Parathyroid adenoma (tissue), 2 donors: ENCODE results near the gene S100A16.

Source experiments
- H2AFZ ChIP-seq: fragments of 300-600 bp; sonication (generic); one replicate; pipeline ENCODE4 v1.7.0; 2017; ENCODE audit warnings: antibody characterized with exemption, mild to moderate bottlenecking
- H3K27ac ChIP-seq: fragments of 300-600 bp; sonication (generic); one replicate; pipeline ENCODE4 v1.7.0; 2017
- H3K27me3 ChIP-seq: fragments of 300-600 bp; sonication (generic); one replicate; pipeline ENCODE4 v1.7.0; 2017; ENCODE audit warnings: low read length; ENCODE audit not compliant: control insufficient read depth, insufficient read depth
- H3K36me3 ChIP-seq: fragments of 300-600 bp; sonication (generic); one replicate; pipeline ENCODE4 v1.7.0; 2017; ENCODE audit warnings: low read length; ENCODE audit not compliant: control insufficient read depth, insufficient read depth
- H3K4me1 ChIP-seq: fragments of 300-600 bp; sonication (generic); one replicate; pipeline ENCODE4 v1.7.0; 2017; ENCODE audit warnings: control low read depth
- H3K4me2 ChIP-seq: fragments of 300-600 bp; sonication (generic); one replicate; pipeline ENCODE4 v1.7.0; 2017; ENCODE audit warnings: low read length
- H3K4me3 ChIP-seq: fragments of 300-600 bp; sonication (generic); one replicate; pipeline ENCODE4 v1.7.0; 2017; ENCODE audit warnings: low read depth, low read length
- H3K79me2 ChIP-seq: fragments of 300-600 bp; sonication (generic); one replicate; pipeline ENCODE4 v1.7.0; 2017; ENCODE audit warnings: control low read depth
- H3K9ac ChIP-seq: fragments of 300-600 bp; sonication (generic); one replicate; pipeline ENCODE4 v1.7.0; 2017; ENCODE audit warnings: mild to moderate bottlenecking
- H3K9me3 ChIP-seq: fragments of 300-600 bp; sonication (generic); one replicate; pipeline ENCODE4 v1.7.0; 2017; ENCODE audit warnings: low read length; ENCODE audit not compliant: control insufficient read depth
- TF ChIP-seq, protein P1 (sequence below): fragments of 300-600 bp; sonication (generic); IDR thresholded peaks from one replicate; pipeline ENCODE4 v1.7.0; 2017; ENCODE audit warnings: antibody characterized with exemption, mild to moderate bottlenecking
- donor health status: primary hyperparathyroidism.

The S100A16 gene

DNA sequence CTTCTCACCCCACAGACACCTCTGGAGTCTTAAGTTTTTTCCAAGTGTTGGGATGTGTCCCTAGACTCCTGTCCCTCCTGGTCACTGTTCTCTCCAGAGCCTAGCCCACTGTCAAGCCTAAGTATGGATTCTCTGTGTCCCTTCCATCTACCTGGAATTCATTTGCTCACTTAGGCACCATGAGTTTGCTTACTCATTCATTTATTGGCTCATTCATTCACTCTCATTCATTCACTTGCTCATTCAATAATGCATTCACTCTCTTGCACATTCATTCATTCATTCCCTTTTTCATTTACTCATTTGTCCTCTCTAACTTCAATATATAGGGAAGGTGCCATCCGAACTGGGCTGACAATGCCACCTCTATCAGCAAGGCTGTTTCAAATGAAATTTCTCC is 1.6 kb downstream of the S100A16 start:
- Histone ChIP-seq H3K4me3 (peak overlapping the region; percentile 79), H3K27me3 (no peaks in the 10 kb centered on the region), H3K4me1 (peaks cover 25% of the 10 kb centered on the region), H3K27ac (peak overlapping the region; percentile 83), H3K36me3 (no peaks in the 10 kb centered on the region), H2AFZ (no peak overlapping the region), H3K9ac (no peak overlapping the region), H3K4me2 (peak overlapping the region; percentile 92), H3K79me2 (peaks cover 5% of the 10 kb centered on the region), H3K9me3 (no peaks in the 10 kb centered on the region)
- TF ChIP-seq, protein P1, sequence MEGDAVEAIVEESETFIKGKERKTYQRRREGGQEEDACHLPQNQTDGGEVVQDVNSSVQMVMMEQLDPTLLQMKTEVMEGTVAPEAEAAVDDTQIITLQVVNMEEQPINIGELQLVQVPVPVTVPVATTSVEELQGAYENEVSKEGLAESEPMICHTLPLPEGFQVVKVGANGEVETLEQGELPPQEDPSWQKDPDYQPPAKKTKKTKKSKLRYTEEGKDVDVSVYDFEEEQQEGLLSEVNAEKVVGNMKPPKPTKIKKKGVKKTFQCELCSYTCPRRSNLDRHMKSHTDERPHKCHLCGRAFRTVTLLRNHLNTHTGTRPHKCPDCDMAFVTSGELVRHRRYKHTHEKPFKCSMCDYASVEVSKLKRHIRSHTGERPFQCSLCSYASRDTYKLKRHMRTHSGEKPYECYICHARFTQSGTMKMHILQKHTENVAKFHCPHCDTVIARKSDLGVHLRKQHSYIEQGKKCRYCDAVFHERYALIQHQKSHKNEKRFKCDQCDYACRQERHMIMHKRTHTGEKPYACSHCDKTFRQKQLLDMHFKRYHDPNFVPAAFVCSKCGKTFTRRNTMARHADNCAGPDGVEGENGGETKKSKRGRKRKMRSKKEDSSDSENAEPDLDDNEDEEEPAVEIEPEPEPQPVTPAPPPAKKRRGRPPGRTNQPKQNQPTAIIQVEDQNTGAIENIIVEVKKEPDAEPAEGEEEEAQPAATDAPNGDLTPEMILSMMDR = no peak

DNA sequence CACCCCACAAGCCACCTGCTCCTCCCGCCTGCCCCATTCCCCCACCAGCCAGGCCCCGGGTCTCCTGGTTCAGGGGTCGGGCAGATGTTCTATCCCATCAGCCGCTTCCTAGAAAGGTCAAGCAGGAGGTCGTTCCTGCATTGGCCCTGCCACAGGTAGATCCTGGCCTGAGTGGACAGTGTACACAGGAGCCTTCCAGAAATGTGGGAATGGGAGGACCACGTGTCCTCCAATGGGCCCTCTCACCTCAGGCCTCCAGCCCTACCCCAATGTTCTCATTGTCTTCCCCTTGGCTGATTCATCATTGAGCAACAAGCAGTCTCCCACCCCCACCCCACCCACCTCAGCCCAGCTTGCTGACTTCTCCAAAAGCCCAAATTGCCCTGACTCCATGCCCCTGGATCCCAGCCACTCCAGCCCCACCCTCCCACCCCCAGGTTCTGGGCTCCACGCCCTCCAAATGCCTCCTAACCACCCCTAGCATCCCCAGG is 2.1 kb downstream of the S100A16 start:
- no peak overlapping the region for H2AFZ ChIP-seq
- peak overlapping the region; percentile 79 for H3K27ac ChIP-seq
- H3K4me2 ChIP-seq = peak overlapping the region; percentile 37
- peaks cover 25% of the 10 kb centered on the region for H3K4me1 ChIP-seq
- H3K9ac ChIP-seq = no peak overlapping the region
- H3K27me3 ChIP-seq = no peaks in the 10 kb centered on the region
- TF ChIP-seq, protein P1 = no peak
- H3K79me2 ChIP-seq = peaks cover 5% of the 10 kb centered on the region
- H3K4me3 ChIP-seq = no peak overlapping the region
- H3K36me3 ChIP-seq = no peaks in the 10 kb centered on the region
- H3K9me3 ChIP-seq = no peaks in the 10 kb centered on the region

DNA sequence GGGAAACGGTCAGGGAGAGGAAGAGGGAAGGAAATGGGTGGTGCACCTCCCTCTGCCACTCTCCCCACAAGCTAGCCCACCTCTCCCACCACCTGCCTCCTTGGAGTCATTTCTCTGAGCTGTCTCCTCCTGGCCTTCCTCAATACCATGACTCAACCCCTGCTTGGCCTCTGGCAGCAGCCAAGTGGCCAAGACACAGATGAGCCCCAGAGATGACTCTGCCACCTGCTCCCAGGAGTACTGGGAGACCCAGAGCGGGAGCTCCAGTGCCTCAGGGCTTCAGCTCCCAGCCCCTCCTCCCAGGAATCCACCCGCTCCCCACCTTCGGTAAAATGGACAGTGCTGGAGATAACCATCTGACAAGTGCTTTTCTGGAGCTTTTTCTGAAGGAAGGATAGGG is 2.6 kb downstream of the S100A16 start:
- Histone ChIP-seq H2AFZ (no peak overlapping the region), H3K27ac (peak overlapping the region; percentile 79), H3K36me3 (no peaks in the 10 kb centered on the region), H3K79me2 (peaks cover 5% of the 10 kb centered on the region), H3K9ac (no peak overlapping the region), H3K4me1 (peaks cover 25% of the 10 kb centered on the region), H3K27me3 (no peaks in the 10 kb centered on the region), H3K4me3 (no peak overlapping the region), H3K9me3 (no peaks in the 10 kb centered on the region), H3K4me2 (peak overlapping the region; percentile 37)
- TF ChIP-seq, protein P1 = no peak

DNA sequence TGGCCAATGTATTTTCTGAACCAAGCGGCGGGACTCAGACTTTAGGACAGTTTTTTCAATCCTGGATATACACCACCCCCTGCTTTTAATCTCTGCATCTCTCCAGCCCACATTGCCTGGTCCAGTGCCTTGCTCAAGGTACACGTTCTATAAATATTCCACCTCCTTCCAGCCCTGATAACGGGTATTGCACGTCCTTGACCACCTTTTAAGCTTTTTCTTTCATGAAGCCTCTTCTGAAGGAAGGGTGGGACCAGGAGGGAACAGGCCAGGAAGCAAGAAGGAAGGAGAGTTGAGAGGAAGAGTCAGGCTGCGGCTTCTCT is 3.4 kb downstream of the S100A16 start:
- peak overlapping the region; percentile 53 for H2AFZ ChIP-seq
- no peaks in the 10 kb centered on the region for H3K9me3 ChIP-seq
- peak overlapping the region; percentile 40 for H3K4me3 ChIP-seq
- H3K27me3 ChIP-seq = no peaks in the 10 kb centered on the region
- H3K9ac ChIP-seq = no peak overlapping the region
- H3K4me2 ChIP-seq = peak overlapping the region; percentile 56
- peaks cover 5% of the 10 kb centered on the region for H3K79me2 ChIP-seq
- H3K4me1 ChIP-seq = peaks cover 25% of the 10 kb centered on the region
- peak overlapping the region; percentile 79 for H3K27ac ChIP-seq
- H3K36me3 ChIP-seq = no peaks in the 10 kb centered on the region
- TF ChIP-seq, protein P1 = no peak
